WTC11 (cell line): ENCODE data around the gene ETV1. TPM values are rescaled to one million over a fixed set of nuclear protein-coding genes. Genes with fewer than 3 reads are reported as not detected.

Experiments
- ATAC-seq: fragments of 200-7000 bp; cut with Tn5 transposase; 2 replicates; pipeline ENCODE4 v1.10.0; 2021; ENCODE audit warnings: mild to moderate bottlenecking, moderate library complexity
- CTCF ChIA-PET: fragments of 300-600 bp; sonication (Branson Sonifier 250); formaldehyde crosslinking; loops from one replicate; lab custom pipeline; 2021; ENCODE audit warnings: antibody characterized with exemption; lab: Charles Lee
- POLR2A ChIA-PET: fragments of 350-600 bp; sonication (Branson Sonifier 250); formaldehyde crosslinking; loops from one replicate; lab custom pipeline; 2021; ENCODE audit warnings: antibody characterized with exemption; lab: Charles Lee
- DNase-seq: peaks from one replicate; pipeline ENCODE4 v3.0.0; 2021; ENCODE audit warnings: low spot score
- H3K27ac Mint-ChIP-seq: 2 replicates; pipeline ENCODE4 v1.8.0; 2021; ENCODE audit warnings: mixed read lengths
- H3K27me3 Mint-ChIP-seq: 2 replicates; pipeline ENCODE4 v1.8.0; 2021; ENCODE audit warnings: low read depth, mild to moderate bottlenecking, moderate library complexity, mixed read lengths
- H3K36me3 Mint-ChIP-seq: 2 replicates; pipeline ENCODE4 v1.8.0; 2021; ENCODE audit warnings: mixed read lengths
- H3K4me1 Mint-ChIP-seq: 2 replicates; pipeline ENCODE4 v1.8.0; 2022; ENCODE audit warnings: mixed read lengths
- H3K4me3 Mint-ChIP-seq: 2 replicates; pipeline ENCODE4 v1.8.0; 2021; ENCODE audit warnings: mild to moderate bottlenecking, moderate library complexity, mixed read lengths
- H3K9me3 Mint-ChIP-seq: 2 replicates; pipeline ENCODE4 v1.8.0; 2021; ENCODE audit warnings: mixed read lengths
- CREB1 ChIP-seq: sonication (generic); formaldehyde crosslinking; IDR thresholded peaks from 2 replicates; pipeline ENCODE4 v1.8.0; 2023; ENCODE audit warnings: mild to moderate bottlenecking, missing genetic modification reagents
- JAZF1 ChIP-seq: fragments of 250-450 bp; sonication (Bioruptor Pico); IDR thresholded peaks from 2 replicates; pipeline ENCODE4 v1.9.0; 2021; ENCODE audit warnings: moderate library complexity, mild to moderate bottlenecking, inconsistent platforms
- RELA ChIP-seq: sonication (generic); formaldehyde crosslinking; IDR thresholded peaks from 2 replicates; pipeline ENCODE4 v1.8.1; 2022; ENCODE audit warnings: missing genetic modification reagents, mild to moderate bottlenecking, borderline replicate concordance
- TEAD1 ChIP-seq: sonication (generic); formaldehyde crosslinking; IDR thresholded peaks from 2 replicates; pipeline ENCODE4 v1.8.0; 2022; ENCODE audit warnings: mild to moderate bottlenecking, missing genetic modification reagents
- ZNF317 ChIP-seq: sonication (generic); formaldehyde crosslinking; IDR thresholded peaks from 2 replicates; pipeline ENCODE4 v1.8.1; 2023; ENCODE audit warnings: low read depth, mild to moderate bottlenecking, moderate library complexity, missing genetic modification reagents, borderline replicate concordance
- ZNF671 ChIP-seq: fragments of 250-450 bp; sonication (Bioruptor Pico); IDR thresholded peaks from 2 replicates; pipeline ENCODE4 v1.8.0; 2021; ENCODE audit warnings: mild to moderate bottlenecking
- total RNA-seq: library from RNA; stranded (reverse); gene quantifications from 3 replicates; pipeline ENCODE4 v1.2.3, GENCODE V29; 2021
- TF ChIP-seq, protein P1 (sequence below): sonication (generic); formaldehyde crosslinking; IDR thresholded peaks from 2 replicates; pipeline ENCODE4 v1.8.1; 2022; ENCODE audit warnings: missing genetic modification reagents, borderline replicate concordance
- TF ChIP-seq, protein P2 (sequence below): sonication (generic); formaldehyde crosslinking; IDR thresholded peaks from 2 replicates; pipeline ENCODE4 v1.8.0; 2022; ENCODE audit warnings: mild to moderate bottlenecking, missing genetic modification reagents
- TF ChIP-seq, protein P3 (sequence below): sonication (generic); formaldehyde crosslinking; conservative IDR thresholded peaks from 2 replicates; pipeline ENCODE4 v1.8.1; 2023; ENCODE audit warnings: mild to moderate bottlenecking, low read depth, missing genetic modification reagents, moderate library complexity
- TF ChIP-seq, protein P4 (sequence below): sonication (generic); formaldehyde crosslinking; IDR thresholded peaks from 2 replicates; pipeline ENCODE4 v1.8.0; 2023; ENCODE audit warnings: missing genetic modification reagents
- TF ChIP-seq, protein P5 (sequence below): fragments of 250-450 bp; sonication (Bioruptor Pico); IDR thresholded peaks from 2 replicates; pipeline ENCODE4 v1.9.0; 2021; ENCODE audit warnings: mild to moderate bottlenecking
- TF ChIP-seq, protein P6 (sequence below): fragments of 250-450 bp; sonication (Bioruptor Pico); IDR thresholded peaks from 2 replicates; pipeline ENCODE4 v1.9.0; 2021; ENCODE audit warnings: mild to moderate bottlenecking, borderline replicate concordance

ETV1 gene
- total RNA-seq, 1 experiment from 2014 or later, result 76.6 TPM

DNA sequence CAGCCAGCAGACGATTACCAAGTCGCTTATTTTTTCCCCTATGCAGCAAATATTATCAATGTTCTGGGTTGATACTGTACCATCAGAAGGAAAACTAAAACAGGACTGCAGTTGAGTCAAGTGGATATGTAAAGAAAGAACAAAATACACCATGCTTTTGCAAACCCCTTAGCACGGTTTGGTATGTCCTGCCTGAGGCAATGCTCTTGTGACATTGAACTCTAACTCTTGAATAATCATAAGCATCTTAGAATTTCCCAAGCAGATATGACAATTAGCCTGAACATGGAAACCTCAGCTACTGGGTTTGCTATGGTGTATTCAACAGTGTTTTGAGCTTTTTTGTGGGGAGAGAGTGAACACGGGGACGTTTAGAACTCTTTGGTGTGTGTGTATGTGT is 107.4 kb downstream of the ETV1 start (continued):
- TF ChIP-seq, protein P1, sequence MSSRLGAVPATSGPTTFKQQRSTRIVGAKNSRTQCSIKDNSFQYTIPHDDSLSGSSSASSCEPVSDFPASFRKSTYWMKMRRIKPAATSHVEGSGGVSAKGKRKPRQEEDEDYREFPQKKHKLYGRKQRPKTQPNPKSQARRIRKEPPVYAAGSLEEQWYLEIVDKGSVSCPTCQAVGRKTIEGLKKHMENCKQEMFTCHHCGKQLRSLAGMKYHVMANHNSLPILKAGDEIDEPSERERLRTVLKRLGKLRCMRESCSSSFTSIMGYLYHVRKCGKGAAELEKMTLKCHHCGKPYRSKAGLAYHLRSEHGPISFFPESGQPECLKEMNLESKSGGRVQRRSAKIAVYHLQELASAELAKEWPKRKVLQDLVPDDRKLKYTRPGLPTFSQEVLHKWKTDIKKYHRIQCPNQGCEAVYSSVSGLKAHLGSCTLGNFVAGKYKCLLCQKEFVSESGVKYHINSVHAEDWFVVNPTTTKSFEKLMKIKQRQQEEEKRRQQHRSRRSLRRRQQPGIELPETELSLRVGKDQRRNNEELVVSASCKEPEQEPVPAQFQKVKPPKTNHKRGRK (CRISPR knock-in tag), result no peak
- TF ChIP-seq, protein P2, sequence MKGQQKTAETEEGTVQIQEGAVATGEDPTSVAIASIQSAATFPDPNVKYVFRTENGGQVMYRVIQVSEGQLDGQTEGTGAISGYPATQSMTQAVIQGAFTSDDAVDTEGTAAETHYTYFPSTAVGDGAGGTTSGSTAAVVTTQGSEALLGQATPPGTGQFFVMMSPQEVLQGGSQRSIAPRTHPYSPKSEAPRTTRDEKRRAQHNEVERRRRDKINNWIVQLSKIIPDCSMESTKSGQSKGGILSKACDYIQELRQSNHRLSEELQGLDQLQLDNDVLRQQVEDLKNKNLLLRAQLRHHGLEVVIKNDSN (CRISPR knock-in tag), result no peak

- ChIA-PET CTCF (no interaction called here), POLR2A (no interaction called here)
- DNase-seq (no peak), ATAC-seq (no peak)
- Mint-ChIP-seq H3K36me3 (no peaks in the 10 kb centered on the region), H3K4me3 (no peak overlapping the region), H3K9me3 (no peaks in the 10 kb centered on the region), H3K27me3 (no peaks in the 10 kb centered on the region), H3K27ac (no peak overlapping the region), H3K4me1 (0 out of 2 replicates have a peak, but pooled peaks cover 3% of the 10 kb centered on the region)
- TF ChIP-seq RELA (CRISPR knock-in tag), result no peak
- no peak for TF ChIP-seq ZNF317 (CRISPR knock-in tag)
- TF ChIP-seq JAZF1, result no peak
- TF ChIP-seq, protein P2 (CRISPR knock-in tag), result no peak
- TF ChIP-seq CREB1 (CRISPR knock-in tag), result no peak
- TF ChIP-seq, protein P3, sequence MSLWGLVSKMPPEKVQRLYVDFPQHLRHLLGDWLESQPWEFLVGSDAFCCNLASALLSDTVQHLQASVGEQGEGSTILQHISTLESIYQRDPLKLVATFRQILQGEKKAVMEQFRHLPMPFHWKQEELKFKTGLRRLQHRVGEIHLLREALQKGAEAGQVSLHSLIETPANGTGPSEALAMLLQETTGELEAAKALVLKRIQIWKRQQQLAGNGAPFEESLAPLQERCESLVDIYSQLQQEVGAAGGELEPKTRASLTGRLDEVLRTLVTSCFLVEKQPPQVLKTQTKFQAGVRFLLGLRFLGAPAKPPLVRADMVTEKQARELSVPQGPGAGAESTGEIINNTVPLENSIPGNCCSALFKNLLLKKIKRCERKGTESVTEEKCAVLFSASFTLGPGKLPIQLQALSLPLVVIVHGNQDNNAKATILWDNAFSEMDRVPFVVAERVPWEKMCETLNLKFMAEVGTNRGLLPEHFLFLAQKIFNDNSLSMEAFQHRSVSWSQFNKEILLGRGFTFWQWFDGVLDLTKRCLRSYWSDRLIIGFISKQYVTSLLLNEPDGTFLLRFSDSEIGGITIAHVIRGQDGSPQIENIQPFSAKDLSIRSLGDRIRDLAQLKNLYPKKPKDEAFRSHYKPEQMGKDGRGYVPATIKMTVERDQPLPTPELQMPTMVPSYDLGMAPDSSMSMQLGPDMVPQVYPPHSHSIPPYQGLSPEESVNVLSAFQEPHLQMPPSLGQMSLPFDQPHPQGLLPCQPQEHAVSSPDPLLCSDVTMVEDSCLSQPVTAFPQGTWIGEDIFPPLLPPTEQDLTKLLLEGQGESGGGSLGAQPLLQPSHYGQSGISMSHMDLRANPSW (CRISPR knock-in tag), result no peak
- TF ChIP-seq, protein P4, sequence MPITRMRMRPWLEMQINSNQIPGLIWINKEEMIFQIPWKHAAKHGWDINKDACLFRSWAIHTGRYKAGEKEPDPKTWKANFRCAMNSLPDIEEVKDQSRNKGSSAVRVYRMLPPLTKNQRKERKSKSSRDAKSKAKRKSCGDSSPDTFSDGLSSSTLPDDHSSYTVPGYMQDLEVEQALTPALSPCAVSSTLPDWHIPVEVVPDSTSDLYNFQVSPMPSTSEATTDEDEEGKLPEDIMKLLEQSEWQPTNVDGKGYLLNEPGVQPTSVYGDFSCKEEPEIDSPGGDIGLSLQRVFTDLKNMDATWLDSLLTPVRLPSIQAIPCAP (CRISPR knock-in tag), result no peak
- no peak for TF ChIP-seq ZNF671 (CRISPR knock-in tag)
- TF ChIP-seq, protein P5, sequence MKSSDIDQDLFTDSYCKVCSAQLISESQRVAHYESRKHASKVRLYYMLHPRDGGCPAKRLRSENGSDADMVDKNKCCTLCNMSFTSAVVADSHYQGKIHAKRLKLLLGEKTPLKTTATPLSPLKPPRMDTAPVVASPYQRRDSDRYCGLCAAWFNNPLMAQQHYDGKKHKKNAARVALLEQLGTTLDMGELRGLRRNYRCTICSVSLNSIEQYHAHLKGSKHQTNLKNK (CRISPR knock-in tag), result no peak
- TF ChIP-seq, protein P6, sequence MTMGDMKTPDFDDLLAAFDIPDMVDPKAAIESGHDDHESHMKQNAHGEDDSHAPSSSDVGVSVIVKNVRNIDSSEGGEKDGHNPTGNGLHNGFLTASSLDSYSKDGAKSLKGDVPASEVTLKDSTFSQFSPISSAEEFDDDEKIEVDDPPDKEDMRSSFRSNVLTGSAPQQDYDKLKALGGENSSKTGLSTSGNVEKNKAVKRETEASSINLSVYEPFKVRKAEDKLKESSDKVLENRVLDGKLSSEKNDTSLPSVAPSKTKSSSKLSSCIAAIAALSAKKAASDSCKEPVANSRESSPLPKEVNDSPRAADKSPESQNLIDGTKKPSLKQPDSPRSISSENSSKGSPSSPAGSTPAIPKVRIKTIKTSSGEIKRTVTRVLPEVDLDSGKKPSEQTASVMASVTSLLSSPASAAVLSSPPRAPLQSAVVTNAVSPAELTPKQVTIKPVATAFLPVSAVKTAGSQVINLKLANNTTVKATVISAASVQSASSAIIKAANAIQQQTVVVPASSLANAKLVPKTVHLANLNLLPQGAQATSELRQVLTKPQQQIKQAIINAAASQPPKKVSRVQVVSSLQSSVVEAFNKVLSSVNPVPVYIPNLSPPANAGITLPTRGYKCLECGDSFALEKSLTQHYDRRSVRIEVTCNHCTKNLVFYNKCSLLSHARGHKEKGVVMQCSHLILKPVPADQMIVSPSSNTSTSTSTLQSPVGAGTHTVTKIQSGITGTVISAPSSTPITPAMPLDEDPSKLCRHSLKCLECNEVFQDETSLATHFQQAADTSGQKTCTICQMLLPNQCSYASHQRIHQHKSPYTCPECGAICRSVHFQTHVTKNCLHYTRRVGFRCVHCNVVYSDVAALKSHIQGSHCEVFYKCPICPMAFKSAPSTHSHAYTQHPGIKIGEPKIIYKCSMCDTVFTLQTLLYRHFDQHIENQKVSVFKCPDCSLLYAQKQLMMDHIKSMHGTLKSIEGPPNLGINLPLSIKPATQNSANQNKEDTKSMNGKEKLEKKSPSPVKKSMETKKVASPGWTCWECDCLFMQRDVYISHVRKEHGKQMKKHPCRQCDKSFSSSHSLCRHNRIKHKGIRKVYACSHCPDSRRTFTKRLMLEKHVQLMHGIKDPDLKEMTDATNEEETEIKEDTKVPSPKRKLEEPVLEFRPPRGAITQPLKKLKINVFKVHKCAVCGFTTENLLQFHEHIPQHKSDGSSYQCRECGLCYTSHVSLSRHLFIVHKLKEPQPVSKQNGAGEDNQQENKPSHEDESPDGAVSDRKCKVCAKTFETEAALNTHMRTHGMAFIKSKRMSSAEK (CRISPR knock-in tag), result no peak
- no peak for TF ChIP-seq TEAD1 (CRISPR knock-in tag)
Observed at GRCh38 chr7:13880789-13881188, 108.7 kb downstream of the ETV1 start.
